ENCODE data around the gene NF2.

The NF2 gene

DNA sequence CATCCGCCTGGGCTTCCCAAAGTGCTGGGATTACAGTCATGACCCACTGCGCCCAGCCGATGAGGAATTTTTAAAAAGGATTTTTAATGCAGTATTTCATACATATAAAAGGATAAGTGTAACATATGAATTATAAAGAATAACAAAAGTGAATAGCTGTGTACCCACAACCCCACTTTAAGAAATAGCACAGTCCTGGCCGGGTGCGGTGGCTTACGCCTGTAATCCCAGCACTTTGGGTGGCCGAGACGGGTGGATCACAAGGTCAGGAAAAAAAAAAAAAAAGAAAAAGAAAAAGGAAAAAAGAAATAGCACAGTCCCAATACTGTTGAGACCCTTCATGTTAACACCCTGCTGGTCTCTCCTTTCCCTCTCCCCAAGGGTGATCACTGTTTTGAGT, 62.1 kb downstream of the NF2 start:
- Histone ChIP-seq H3K79me1 (replicated peaks; ENCODE audit: low read length, poor library complexity, severe bottlenecking) (peaks cover 28% of the 10 kb centered on the region), H3K9me3 (ENCODE audit: control insufficient read depth, low read length) (no peaks in the 10 kb centered on the region), H3K9ac (ENCODE audit: low read length) (no peak overlapping the region), H3K18ac (ENCODE audit: low read depth in 1 of 2, low read length in 2 of 2) (no peak overlapping the region), H4K8ac (ENCODE audit: low read length) (no peak overlapping the region), H2AFZ (ENCODE audit: low read depth, low read length) (no peak overlapping the region), H3K4me2 (ENCODE audit: low read length, poor library complexity, severe bottlenecking) (no peak overlapping the region), H3K23ac (ENCODE audit: low read length in 2 of 2) (no peak overlapping the region), H3K4me1 (ENCODE audit: control insufficient read depth, insufficient read depth, low read depth, low read length) (peaks cover 18% of the 10 kb centered on the region), H3K4ac (ENCODE audit: low read depth in 1 of 2, low read length in 2 of 2) (no peak overlapping the region), H3K4me3 (ENCODE audit: insufficient read depth in 1 of 2, low read depth in 1 of 2, low read length in 2 of 2) (no peak overlapping the region), H2BK120ac (ENCODE audit: low read depth, low read length) (no peak overlapping the region), H2BK5ac (ENCODE audit: low read depth, low read length, poor library complexity, severe bottlenecking) (peak overlapping the region; percentile 22), H2BK15ac (ENCODE audit: low read depth, poor library complexity, severe bottlenecking) (no peak overlapping the region), H4K91ac (ENCODE audit: low read length) (no peak overlapping the region), H3K14ac (ENCODE audit: low read length in 2 of 2) (no peak overlapping the region), H3K36me3 (ENCODE audit: control insufficient read depth in 1 of 2, insufficient read depth in 2 of 2, low read depth in 1 of 2, low read length in 2 of 2) (peaks cover 50 to 80% of the 10 kb centered on the region in 2 experiments), H3K27me3 (ENCODE audit: control insufficient read depth in 1 of 2, insufficient read depth in 1 of 2, low read length in 2 of 2) (no peaks in the 10 kb centered on the region), H2BK12ac (ENCODE audit: low read length in 2 of 2) (no peak overlapping the region), H2AK5ac (ENCODE audit: low read length, severe bottlenecking) (no peak overlapping the region), H3K27ac (ENCODE audit: low read length, poor library complexity, severe bottlenecking) (peak overlapping the region; percentile 87)
- no peak for DNase-seq
- 97% methylated on average over 4 of the region's 8 CpGs for WGBS

DNA sequence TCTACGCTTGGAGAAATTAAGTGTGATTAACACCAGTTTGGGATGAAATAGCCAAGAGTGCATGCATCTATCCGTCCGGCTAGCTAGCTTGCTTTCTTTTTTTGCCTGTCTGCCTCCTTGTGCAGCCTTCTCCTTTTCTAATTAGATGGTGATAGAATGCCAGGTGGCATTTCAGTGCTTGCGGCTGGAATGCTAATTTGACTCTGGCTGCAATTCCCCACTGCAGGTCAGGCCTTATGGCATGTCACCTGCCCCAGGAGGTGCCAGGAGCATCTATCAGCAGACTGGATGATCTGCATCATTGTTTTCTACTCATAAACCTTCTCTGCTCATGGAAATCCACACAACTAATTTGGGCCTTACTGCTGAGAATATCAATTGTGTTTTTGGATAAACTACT, 65.2 kb downstream of the NF2 start:
- no peak overlapping the region for H2BK120ac ChIP-seq (ENCODE audit: low read depth, low read length)
- H3K36me3 ChIP-seq (ENCODE audit: control insufficient read depth in 1 of 2, insufficient read depth in 2 of 2, low read depth in 1 of 2, low read length in 2 of 2): peaks cover 57 to 82% of the 10 kb centered on the region in 2 experiments
- no peak overlapping the region for H4K8ac ChIP-seq (ENCODE audit: low read length)
- WGBS: 94% methylated on average over 4 of the region's 4 CpGs
- no peak overlapping the region for H3K27ac ChIP-seq (ENCODE audit: low read length, poor library complexity, severe bottlenecking)
- H2BK15ac ChIP-seq (ENCODE audit: low read depth, poor library complexity, severe bottlenecking): no peak overlapping the region
- H2BK12ac ChIP-seq (ENCODE audit: low read length in 2 of 2): no peak overlapping the region
- H3K9ac ChIP-seq (ENCODE audit: low read length): no peak overlapping the region
- no peak for DNase-seq
- no peak overlapping the region for H2AFZ ChIP-seq (ENCODE audit: low read depth, low read length)
- H4K91ac ChIP-seq (ENCODE audit: low read length): no peak overlapping the region
- H3K4me1 ChIP-seq (ENCODE audit: control insufficient read depth, insufficient read depth, low read depth, low read length): peaks cover 21% of the 10 kb centered on the region
- H3K9me3 ChIP-seq (ENCODE audit: control insufficient read depth, low read length): no peaks in the 10 kb centered on the region
- H3K18ac ChIP-seq (ENCODE audit: low read depth in 1 of 2, low read length in 2 of 2): no peak overlapping the region
- H2BK5ac ChIP-seq (ENCODE audit: low read depth, low read length, poor library complexity, severe bottlenecking): no peak overlapping the region
- H3K4me2 ChIP-seq (ENCODE audit: low read length, poor library complexity, severe bottlenecking): no peak overlapping the region
- no peak overlapping the region for H3K14ac ChIP-seq (ENCODE audit: low read length in 2 of 2)
- H3K4ac ChIP-seq (ENCODE audit: low read depth in 1 of 2, low read length in 2 of 2): no peak overlapping the region
- no peak overlapping the region for H3K23ac ChIP-seq (ENCODE audit: low read length in 2 of 2)
- no peak overlapping the region for H3K4me3 ChIP-seq (ENCODE audit: insufficient read depth in 1 of 2, low read depth in 1 of 2, low read length in 2 of 2)
- peaks cover 31% of the 10 kb centered on the region for H3K79me1 ChIP-seq (replicated peaks; ENCODE audit: low read length, poor library complexity, severe bottlenecking)
- no peak overlapping the region for H2AK5ac ChIP-seq (ENCODE audit: low read length, severe bottlenecking)
- H3K27me3 ChIP-seq (ENCODE audit: control insufficient read depth in 1 of 2, insufficient read depth in 1 of 2, low read length in 2 of 2): no peaks in the 10 kb centered on the region

DNA sequence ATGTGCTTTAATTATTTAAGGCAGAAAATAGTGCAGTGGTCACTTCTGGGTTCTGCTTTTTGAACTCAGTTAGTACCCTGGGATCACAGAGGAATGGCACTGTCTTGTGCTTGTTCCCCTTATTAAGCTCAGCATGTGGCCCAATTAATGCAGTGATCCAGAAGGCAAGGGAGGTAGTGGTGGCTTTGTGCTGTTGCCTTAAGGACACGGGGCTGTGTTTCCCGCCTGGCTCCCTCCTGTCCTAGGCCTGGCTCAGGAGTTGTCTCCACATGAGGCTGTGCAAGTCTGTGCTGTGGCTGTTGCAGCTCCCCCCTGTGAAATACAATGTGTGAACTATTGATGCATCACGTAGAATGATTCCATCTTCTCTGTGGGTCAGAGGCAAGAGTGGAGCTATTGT, 67.2 kb downstream of the NF2 start:
- Histone ChIP-seq H3K4ac (ENCODE audit: low read depth in 1 of 2, low read length in 2 of 2) (no peak overlapping the region), H3K4me1 (ENCODE audit: control insufficient read depth, insufficient read depth, low read depth, low read length) (peaks cover 9% of the 10 kb centered on the region), H2BK15ac (ENCODE audit: low read depth, poor library complexity, severe bottlenecking) (no peak overlapping the region), H2AFZ (ENCODE audit: low read depth, low read length) (no peak overlapping the region), H4K8ac (ENCODE audit: low read length) (no peak overlapping the region), H3K23ac (ENCODE audit: low read length in 2 of 2) (no peak overlapping the region), H3K36me3 (ENCODE audit: control insufficient read depth in 1 of 2, insufficient read depth in 2 of 2, low read depth in 1 of 2, low read length in 2 of 2) (peaks cover 71 to 82% of the 10 kb centered on the region in 2 experiments), H2BK120ac (ENCODE audit: low read depth, low read length) (no peak overlapping the region), H3K27ac (ENCODE audit: low read length, poor library complexity, severe bottlenecking) (no peak overlapping the region), H2BK5ac (ENCODE audit: low read depth, low read length, poor library complexity, severe bottlenecking) (no peak overlapping the region), H3K18ac (ENCODE audit: low read depth in 1 of 2, low read length in 2 of 2) (no peak overlapping the region), H4K91ac (ENCODE audit: low read length) (no peak overlapping the region), H2BK12ac (ENCODE audit: low read length in 2 of 2) (no peak overlapping the region), H3K14ac (ENCODE audit: low read length in 2 of 2) (no peak overlapping the region), H3K27me3 (ENCODE audit: control insufficient read depth in 1 of 2, insufficient read depth in 1 of 2, low read length in 2 of 2) (no peaks in the 10 kb centered on the region), H2AK5ac (ENCODE audit: low read length, severe bottlenecking) (no peak overlapping the region), H3K9ac (ENCODE audit: low read length) (no peak overlapping the region), H3K79me1 (replicated peaks; ENCODE audit: low read length, poor library complexity, severe bottlenecking) (peaks cover 43% of the 10 kb centered on the region), H3K4me2 (ENCODE audit: low read length, poor library complexity, severe bottlenecking) (no peak overlapping the region), H3K4me3 (ENCODE audit: insufficient read depth in 1 of 2, low read depth in 1 of 2, low read length in 2 of 2) (no peak overlapping the region), H3K9me3 (ENCODE audit: control insufficient read depth, low read length) (no peaks in the 10 kb centered on the region)
- 92% methylated on average over 3 of the region's 3 CpGs for WGBS
- DNase-seq: no peak

DNA sequence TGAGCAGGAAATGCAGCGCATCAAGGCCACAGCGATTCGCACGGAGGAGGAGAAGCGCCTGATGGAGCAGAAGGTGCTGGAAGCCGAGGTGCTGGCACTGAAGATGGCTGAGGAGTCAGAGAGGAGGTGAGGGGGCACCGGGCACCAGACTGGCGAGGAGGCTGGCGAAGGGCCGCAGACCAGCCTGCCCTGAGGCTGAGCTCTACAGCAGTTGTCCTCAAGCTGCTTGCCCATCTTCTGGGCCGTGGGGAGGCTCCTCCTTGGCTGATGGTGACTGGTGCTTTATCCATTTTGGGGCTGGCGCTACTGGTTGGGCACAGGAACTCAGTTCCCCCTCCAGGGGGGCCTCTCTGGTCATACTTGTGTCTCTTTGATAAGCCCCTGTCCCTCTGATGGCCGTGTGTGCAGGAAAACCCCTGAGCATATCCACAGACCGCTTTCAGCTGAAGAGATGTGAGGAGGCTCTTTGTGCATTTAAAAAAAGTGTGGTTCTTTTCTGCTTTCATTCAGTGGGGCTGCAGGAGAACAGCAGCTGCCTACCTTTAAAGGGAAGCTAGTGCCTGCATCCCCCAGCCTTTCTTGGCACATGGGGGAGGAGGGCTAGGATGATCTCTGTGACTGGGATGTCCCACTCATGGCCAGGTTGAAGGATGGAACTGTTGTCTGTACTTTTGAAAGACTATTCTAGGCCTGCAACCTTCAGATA, 70.1 kb downstream of the NF2 start:
- Histone ChIP-seq H3K36me3 (ENCODE audit: control insufficient read depth in 1 of 2, insufficient read depth in 2 of 2, low read depth in 1 of 2, low read length in 2 of 2) (peaks cover 83 to 89% of the 10 kb centered on the region in 2 experiments), H4K91ac (ENCODE audit: low read length) (no peak overlapping the region), H2BK12ac (ENCODE audit: low read length in 2 of 2) (no peak overlapping the region), H2BK15ac (ENCODE audit: low read depth, poor library complexity, severe bottlenecking) (no peak overlapping the region), H3K4me3 (ENCODE audit: insufficient read depth in 1 of 2, low read depth in 1 of 2, low read length in 2 of 2) (no peak overlapping the region), H2AK5ac (ENCODE audit: low read length, severe bottlenecking) (no peak overlapping the region), H2AFZ (ENCODE audit: low read depth, low read length) (no peak overlapping the region), H3K18ac (ENCODE audit: low read depth in 1 of 2, low read length in 2 of 2) (no peak overlapping the region), H3K23ac (ENCODE audit: low read length in 2 of 2) (no peak overlapping the region), H3K27ac (ENCODE audit: low read length, poor library complexity, severe bottlenecking) (no peak overlapping the region), H3K9ac (ENCODE audit: low read length) (no peak overlapping the region), H2BK120ac (ENCODE audit: low read depth, low read length) (no peak overlapping the region), H3K79me1 (replicated peaks; ENCODE audit: low read length, poor library complexity, severe bottlenecking) (peaks cover 45% of the 10 kb centered on the region), H3K4me1 (ENCODE audit: control insufficient read depth, insufficient read depth, low read depth, low read length) (peaks cover 9% of the 10 kb centered on the region), H3K27me3 (ENCODE audit: control insufficient read depth in 1 of 2, insufficient read depth in 1 of 2, low read length in 2 of 2) (no peaks in the 10 kb centered on the region), H3K9me3 (ENCODE audit: control insufficient read depth, low read length) (no peaks in the 10 kb centered on the region), H3K14ac (ENCODE audit: low read length in 2 of 2) (no peak overlapping the region), H4K8ac (ENCODE audit: low read length) (no peak overlapping the region), H2BK5ac (ENCODE audit: low read depth, low read length, poor library complexity, severe bottlenecking) (no peak overlapping the region), H3K4ac (ENCODE audit: low read depth in 1 of 2, low read length in 2 of 2) (no peak overlapping the region), H3K4me2 (ENCODE audit: low read length, poor library complexity, severe bottlenecking) (no peak overlapping the region)
- whole genome bisulfite sequencing: 96% methylated on average over 14 of the region's 14 CpGs
- no peak for DNase-seq

Data from mesenchymal stem cell (in vitro differentiated cells and primary cell).